Uterus (tissue), 4 donors: Measurements from ENCODE around the gene SLC4A2. TPM values are rescaled to one million over a fixed set of nuclear protein-coding genes. Genes with fewer than 3 reads are reported as not detected.

Experiments used
- DNase-seq, 2 donors: peaks; one replicate each; pipeline ENCODE4 v3.0.0-alpha.2; 2019 to 2020
- H3K27ac ChIP-seq, 2 donors: fragments of 200-600 bp; sonication (generic); 1 replicate in 1 of 2; 2 replicates in 1 of 2; pipeline ENCODE4 v1.5.1; 2016 to 2018
- H3K27me3 ChIP-seq, 2 donors: fragments of 200-600 bp; sonication (generic); one replicate each; pipeline ENCODE4 v1.5.1; 2018 to 2019; ENCODE audit warnings: control low read depth in 1 of 2
- H3K36me3 ChIP-seq, 2 donors: fragments of 200-600 bp; sonication (generic); one replicate each; pipeline ENCODE4 v1.5.1; 2019; ENCODE audit warnings: control low read depth in 1 of 2
- H3K4me1 ChIP-seq, 2 donors: fragments of 200-600 bp; sonication (generic); one replicate each; pipeline ENCODE4 v1.5.1; 2018 to 2019; ENCODE audit warnings: control low read depth in 1 of 2
- H3K4me3 ChIP-seq, 2 donors: fragments of 200-600 bp; sonication (generic); 1 replicate in 1 of 2; 2 replicates in 1 of 2; pipeline ENCODE4 v1.5.1; 2018 to 2019; ENCODE audit warnings: mild to moderate bottlenecking in 1 of 2
- H3K9me3 ChIP-seq, 2 donors: fragments of 200-600 bp; sonication (generic); one replicate each; pipeline ENCODE4 v1.5.1; 2019; ENCODE audit warnings: control low read depth in 1 of 2
- POLR2A ChIP-seq, 2 donors: fragments of 450-650 bp; IDR thresholded peaks; one replicate each; pipeline ENCODE4 v1.6.1; 2016; ENCODE audit warnings: antibody characterized with exemption in 2 of 2, mild to moderate bottlenecking in 1 of 2, moderate library complexity in 1 of 2
- intact Hi-C: fragments of 100-400 bp; cut with DNase I; formaldehyde crosslinking; loops from one replicate; pipeline ENCODE4 v1.15.1; 2023; ENCODE audit warnings: low total_unique reads
- total RNA-seq, 4 donors: library from RNA; depleted of rRNA in 3 of 4; stranded (reverse); fragments of >200 nt in 3 of 4; gene quantifications; one replicate each; pipeline versions ENCODE4 v1.1.0 to v1.2.4, GENCODE V29; 2014 to 2023
- TF ChIP-seq, protein P1 (sequence below), 4 experiments: fragments of 200-600 bp in 2 of 4; fragments of 450-650 bp in 2 of 4; sonication (generic) in 2 of 4; IDR thresholded peaks; one replicate each; pipeline ENCODE4 v1.5.1; 2016 to 2019; ENCODE audit warnings: antibody characterized with exemption in 4 of 4, mild to moderate bottlenecking in 2 of 4, moderate library complexity in 1 of 4
- donor health status: DM: yes; HTN: yes; CAD: no.

The SLC4A2 gene
- total RNA-seq, 4 donors from 2014 or later: 37.4 to 177 (median 88.6) TPM

DNA sequence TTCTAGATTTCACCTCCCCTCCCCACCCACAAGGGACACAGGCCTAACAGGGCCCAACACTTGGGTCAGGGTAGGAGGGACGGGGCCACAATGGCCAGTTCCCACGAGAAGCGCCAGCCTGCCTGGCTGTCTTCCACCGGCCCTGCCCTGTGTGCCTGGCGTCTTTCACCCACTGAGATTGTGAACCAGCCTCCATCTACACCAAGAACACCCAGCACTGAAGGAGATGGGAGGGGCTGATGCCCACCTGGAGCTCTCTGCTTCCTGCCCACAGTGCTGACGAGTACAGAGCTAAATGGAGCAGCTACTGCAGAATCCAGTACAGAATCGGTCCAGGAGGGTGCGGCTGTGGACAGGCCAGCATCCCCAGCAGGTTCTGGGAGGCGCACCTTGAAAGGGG lies 13.4 kb upstream of the SLC4A2 start:
- no peak overlapping the region for H3K4me3 ChIP-seq
- intact Hi-C loops: no loop called here
- no peaks in the 10 kb centered on the region for H3K9me3 ChIP-seq
- TF ChIP-seq POLR2A (IDR thresholded peaks at IDR 0.05): no peak
- TF ChIP-seq, protein P1, sequence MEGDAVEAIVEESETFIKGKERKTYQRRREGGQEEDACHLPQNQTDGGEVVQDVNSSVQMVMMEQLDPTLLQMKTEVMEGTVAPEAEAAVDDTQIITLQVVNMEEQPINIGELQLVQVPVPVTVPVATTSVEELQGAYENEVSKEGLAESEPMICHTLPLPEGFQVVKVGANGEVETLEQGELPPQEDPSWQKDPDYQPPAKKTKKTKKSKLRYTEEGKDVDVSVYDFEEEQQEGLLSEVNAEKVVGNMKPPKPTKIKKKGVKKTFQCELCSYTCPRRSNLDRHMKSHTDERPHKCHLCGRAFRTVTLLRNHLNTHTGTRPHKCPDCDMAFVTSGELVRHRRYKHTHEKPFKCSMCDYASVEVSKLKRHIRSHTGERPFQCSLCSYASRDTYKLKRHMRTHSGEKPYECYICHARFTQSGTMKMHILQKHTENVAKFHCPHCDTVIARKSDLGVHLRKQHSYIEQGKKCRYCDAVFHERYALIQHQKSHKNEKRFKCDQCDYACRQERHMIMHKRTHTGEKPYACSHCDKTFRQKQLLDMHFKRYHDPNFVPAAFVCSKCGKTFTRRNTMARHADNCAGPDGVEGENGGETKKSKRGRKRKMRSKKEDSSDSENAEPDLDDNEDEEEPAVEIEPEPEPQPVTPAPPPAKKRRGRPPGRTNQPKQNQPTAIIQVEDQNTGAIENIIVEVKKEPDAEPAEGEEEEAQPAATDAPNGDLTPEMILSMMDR (IDR thresholded peaks at IDR 0.05): no peak
- no peak for DNase-seq
- H3K27ac ChIP-seq: no peak overlapping the region
- H3K27me3 ChIP-seq: no peaks in the 10 kb centered on the region
- H3K4me1 ChIP-seq: peaks cover 0 to 16% of the 10 kb centered on the region in 2 donors
- no peaks in the 10 kb centered on the region for H3K36me3 ChIP-seq

DNA sequence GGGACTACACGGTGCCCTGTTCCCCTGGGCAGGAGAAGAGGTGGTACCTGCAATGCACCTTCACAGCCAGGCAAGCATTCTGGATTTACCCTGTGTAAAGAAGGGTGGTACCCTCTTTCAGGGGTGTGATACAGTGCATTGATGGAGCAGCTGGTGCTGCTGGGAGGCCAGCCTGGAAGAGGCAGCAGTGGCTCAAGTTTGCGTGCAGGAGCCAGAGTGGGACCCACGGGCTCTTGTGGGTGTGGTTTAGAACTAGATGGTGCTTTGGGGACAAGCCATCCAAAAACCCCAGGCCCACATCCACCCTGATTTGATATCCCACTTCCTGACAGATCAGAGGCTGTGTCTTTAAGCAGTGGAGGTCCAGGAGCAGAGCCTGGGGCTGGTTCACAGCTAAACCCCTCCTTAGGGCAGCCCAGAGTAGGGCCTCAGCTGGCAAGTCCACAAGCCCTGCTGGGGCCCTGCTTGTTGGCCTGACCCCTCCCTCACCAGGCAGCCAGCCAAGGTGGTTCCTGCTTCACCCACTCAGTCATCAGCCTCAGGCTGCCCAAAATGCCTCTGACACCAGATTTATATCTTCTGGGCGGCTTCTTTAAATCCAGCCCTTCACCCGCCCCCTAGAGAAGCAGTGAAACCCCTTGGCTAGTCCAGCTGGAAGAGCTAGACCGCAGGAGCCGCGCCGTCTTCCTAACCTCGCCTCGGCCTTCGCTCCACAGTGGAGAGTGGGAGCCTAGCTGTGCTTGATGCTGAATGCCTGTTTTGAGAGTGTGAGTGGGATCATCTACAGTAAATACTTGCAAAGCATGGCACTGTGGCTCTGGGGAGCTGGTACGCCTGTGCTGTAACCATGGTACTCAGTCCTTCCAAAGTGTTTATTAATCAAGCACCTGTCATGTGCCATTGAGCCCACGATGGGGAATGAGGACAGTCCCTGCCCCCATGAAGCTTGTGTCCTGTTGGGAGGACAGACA lies 12.5 kb upstream of the SLC4A2 start:
- H3K27ac ChIP-seq: peak overlapping the region in 1 of 2 donors; percentile 6
- intact Hi-C loops: no loop called here
- DNase-seq: peak; percentile 63 to 72

DNA sequence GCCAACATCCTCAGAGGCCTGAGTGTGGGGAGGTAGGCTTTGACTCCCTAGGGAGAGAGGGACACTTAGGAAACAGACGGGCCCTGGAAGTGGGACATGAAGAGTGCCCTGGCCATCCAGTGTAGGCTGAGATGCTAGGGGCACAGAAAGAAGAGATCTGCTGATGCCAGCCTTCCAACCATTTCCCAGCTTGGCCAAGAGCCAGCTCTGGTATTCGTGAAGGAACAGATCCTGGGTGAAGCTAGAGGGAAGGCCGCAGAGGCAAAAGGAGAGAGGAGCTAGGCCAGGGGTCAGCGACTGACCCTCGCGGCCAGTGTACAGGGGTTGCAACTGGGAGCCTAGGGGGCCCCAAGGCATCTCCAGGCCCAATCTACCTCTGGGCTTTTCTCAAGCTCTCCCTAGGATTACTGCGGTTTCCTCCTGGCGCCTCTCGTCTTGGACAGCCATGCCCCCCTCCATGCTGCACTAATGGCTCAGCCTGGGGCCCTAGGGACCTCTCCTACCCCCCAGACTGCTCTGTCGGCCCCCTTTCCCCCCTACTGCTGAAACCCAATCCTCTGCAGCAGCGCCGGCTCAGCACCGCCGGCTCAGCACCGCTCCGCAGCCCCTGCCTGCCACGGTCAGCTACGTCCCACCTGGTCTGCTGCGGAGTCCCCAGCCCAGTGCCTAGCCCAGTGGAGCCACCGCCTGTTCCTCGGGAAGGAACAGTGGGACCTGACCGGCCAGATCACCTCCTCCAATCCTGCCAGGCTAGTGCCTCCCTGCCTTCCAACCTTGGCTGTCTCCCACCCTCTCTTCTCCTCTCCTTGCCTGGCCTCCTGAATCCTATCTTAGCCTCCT lies 11.2 kb upstream of the SLC4A2 start, which contains the start of gene ASIC3:
Gene ASIC3, plus strand, starts transcription at position 556 of the 840 bp plus-strand sequence. CDS start 355 bp downstream, outside the sequence.
- intact Hi-C loops: no loop called here

More for the DNA sequence above, 12.5 kb upstream of the SLC4A2 start:
- no peaks in the 10 kb centered on the region for H3K36me3 ChIP-seq
- H3K4me3 ChIP-seq: no peak overlapping the region
- peaks cover 0 to 21% of the 10 kb centered on the region in 2 donors for H3K4me1 ChIP-seq
- H3K27me3 ChIP-seq: no peaks in the 10 kb centered on the region
- H3K9me3 ChIP-seq: no peaks in the 10 kb centered on the region
- no peak for TF ChIP-seq POLR2A (IDR thresholded peaks at IDR 0.05)
- TF ChIP-seq, protein P1 (IDR thresholded peaks at IDR 0.05): no peak

DNA sequence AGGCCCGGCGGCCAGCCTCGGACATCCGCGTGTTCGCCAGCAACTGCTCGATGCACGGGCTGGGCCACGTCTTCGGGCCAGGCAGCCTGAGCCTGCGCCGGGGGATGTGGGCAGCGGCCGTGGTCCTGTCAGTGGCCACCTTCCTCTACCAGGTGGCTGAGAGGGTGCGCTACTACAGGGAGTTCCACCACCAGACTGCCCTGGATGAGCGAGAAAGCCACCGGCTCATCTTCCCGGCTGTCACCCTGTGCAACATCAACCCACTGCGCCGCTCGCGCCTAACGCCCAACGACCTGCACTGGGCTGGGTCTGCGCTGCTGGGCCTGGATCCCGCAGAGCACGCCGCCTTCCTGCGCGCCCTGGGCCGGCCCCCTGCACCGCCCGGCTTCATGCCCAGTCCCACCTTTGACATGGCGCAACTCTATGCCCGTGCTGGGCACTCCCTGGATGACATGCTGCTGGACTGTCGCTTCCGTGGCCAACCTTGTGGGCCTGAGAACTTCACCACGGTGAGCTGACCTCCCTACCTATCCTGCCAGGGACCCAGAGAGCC lies 10.4 kb upstream of the SLC4A2 start:
- no peak for DNase-seq
- TF ChIP-seq, protein P1 (IDR thresholded peaks at IDR 0.05): no peak
- TF ChIP-seq POLR2A (IDR thresholded peaks at IDR 0.05): no peak

More for the DNA sequence above, 11.2 kb upstream of the SLC4A2 start, which contains the start of gene ASIC3:
- no peak for DNase-seq
- H3K9me3 ChIP-seq: no peaks in the 10 kb centered on the region
- peaks cover 0 to 21% of the 10 kb centered on the region in 2 donors for H3K4me1 ChIP-seq
- no peaks in the 10 kb centered on the region for H3K27me3 ChIP-seq
- no peaks in the 10 kb centered on the region for H3K36me3 ChIP-seq
- H3K27ac ChIP-seq: no peak within 1 kb of the TSS
- TF ChIP-seq POLR2A (IDR thresholded peaks at IDR 0.05): no peak
- TF ChIP-seq, protein P1 (IDR thresholded peaks at IDR 0.05): no peak
- H3K4me3 ChIP-seq: no peak within 1 kb of the TSS

More for the DNA sequence above, 10.4 kb upstream of the SLC4A2 start:
- no peaks in the 10 kb centered on the region for H3K27me3 ChIP-seq
- no peaks in the 10 kb centered on the region for H3K9me3 ChIP-seq
- peaks cover 0 to 21% of the 10 kb centered on the region in 2 donors for H3K4me1 ChIP-seq
- intact Hi-C loops: no loop called here
- no peaks in the 10 kb centered on the region for H3K36me3 ChIP-seq
- no peak overlapping the region for H3K4me3 ChIP-seq
- no peak overlapping the region for H3K27ac ChIP-seq
